Esophagus muscularis mucosa (tissue), 4 donors: ENCODE measurements around the gene XPA. TPM values are rescaled to one million over a fixed set of nuclear protein-coding genes. Genes with fewer than 3 reads are reported as not detected.

ENCODE experiments used
- DNase-seq: peaks from one replicate; pipeline ENCODE4 v3.0.0-alpha.2; 2017; ENCODE audit errors: extremely low spot score
- H3K27ac ChIP-seq, 4 donors: fragments of 200-600 bp; sonication (generic); replicated peaks in 1 of 4; 1 replicate in 3 of 4; 2 replicates in 1 of 4; pipeline ENCODE4 v1.5.1; 2016 to 2019; ENCODE audit warnings: mild to moderate bottlenecking in 1 of 4
- H3K27me3 ChIP-seq, 4 donors: fragments of 200-600 bp; sonication (generic); one replicate each; pipeline versions ENCODE4 v1.5.1 to v1.6.0; 2016 to 2019
- H3K36me3 ChIP-seq, 4 donors: fragments of 200-600 bp; sonication (generic); one replicate each; pipeline ENCODE4 v1.5.1; 2016 to 2019
- H3K4me1 ChIP-seq, 4 donors: fragments of 200-600 bp; sonication (generic); one replicate each; pipeline ENCODE4 v1.5.1; 2016 to 2019
- H3K4me3 ChIP-seq, 4 donors: fragments of 200-600 bp; sonication (generic); 1 replicate in 2 of 4; 2 replicates in 2 of 4; pipeline ENCODE4 v1.5.1; 2016 to 2019; ENCODE audit warnings: mild to moderate bottlenecking in 4 of 4, moderate library complexity in 1 of 4
- H3K9me3 ChIP-seq, 4 donors: fragments of 200-600 bp; sonication (generic); 1 replicate in 3 of 4; 2 replicates in 1 of 4; pipeline ENCODE4 v1.5.1; 2016 to 2019
- EP300 ChIP-seq: sonication (generic); formaldehyde crosslinking; IDR thresholded peaks from one replicate; pipeline ENCODE4 v1.6.1; 2017; ENCODE audit warnings: antibody characterized with exemption
- POLR2A ChIP-seq: fragments of 450-650 bp; IDR thresholded peaks from one replicate; pipeline ENCODE4 v1.6.1; 2017; ENCODE audit warnings: antibody characterized with exemption, moderate library complexity, mild to moderate bottlenecking, low read depth
- POLR2AphosphoS5 ChIP-seq, 2 donors: sonication (generic); formaldehyde crosslinking; IDR thresholded peaks; one replicate each; pipeline ENCODE4 v1.6.1; 2017; ENCODE audit warnings: antibody characterized with exemption in 2 of 2
- WGBS: methylation state at CpG from one replicate; pipeline ENCODE4 v1.1.5; 2018; 5-methylcytosine and 5-hydroxymethylcytosine counted together
- intact Hi-C: fragments of 100-400 bp; cut with DNase I; formaldehyde crosslinking; loops from one replicate; pipeline ENCODE4 v1.15.1; 2023
- total RNA-seq, 4 donors: library from RNA; depleted of rRNA; stranded (reverse); fragments of >200 nt; gene quantifications; one replicate each; pipeline versions ENCODE4 v1.1.0 to v1.2.1, GENCODE V29; 2016
- TF ChIP-seq, protein P1 (sequence below), 3 experiments: fragments of 200-600 bp in 2 of 3; fragments of 450-650 bp in 1 of 3; sonication (generic) in 2 of 3; IDR thresholded peaks; one replicate each; pipeline ENCODE4 v1.5.1; 2017 to 2019; ENCODE audit warnings: antibody characterized with exemption in 3 of 3, mild to moderate bottlenecking in 2 of 3, moderate library complexity in 1 of 3

XPA gene
- total RNA-seq, 4 donors from 2014 or later, result 21.2 to 27.1 (median 22.9) TPM

DNA sequence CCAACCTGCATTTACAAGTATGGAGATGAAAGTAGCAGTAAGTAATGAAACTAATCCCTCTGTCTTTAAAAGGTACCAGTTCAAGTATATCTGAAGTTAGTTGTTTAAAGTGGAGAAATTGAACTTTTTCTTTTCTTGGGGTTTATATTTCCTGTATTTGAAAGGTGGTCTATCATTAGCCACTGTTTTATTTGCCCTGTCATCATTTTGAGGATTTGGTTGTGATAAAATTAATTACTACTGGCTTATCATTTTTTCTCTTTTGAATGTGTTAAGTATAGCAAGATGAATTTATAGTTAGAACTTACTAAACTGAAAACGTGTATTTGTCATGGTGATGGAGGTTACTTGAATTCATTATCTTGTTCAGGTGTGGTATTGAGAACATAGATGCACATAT lies 38.4 kb downstream of the XPA start:
- intact Hi-C loops, result no loop called here
- TF ChIP-seq POLR2AphosphoS5 (IDR thresholded peaks at IDR 0.05) (no peak), EP300 (no peak), POLR2A (no peak)
- TF ChIP-seq, protein P1, sequence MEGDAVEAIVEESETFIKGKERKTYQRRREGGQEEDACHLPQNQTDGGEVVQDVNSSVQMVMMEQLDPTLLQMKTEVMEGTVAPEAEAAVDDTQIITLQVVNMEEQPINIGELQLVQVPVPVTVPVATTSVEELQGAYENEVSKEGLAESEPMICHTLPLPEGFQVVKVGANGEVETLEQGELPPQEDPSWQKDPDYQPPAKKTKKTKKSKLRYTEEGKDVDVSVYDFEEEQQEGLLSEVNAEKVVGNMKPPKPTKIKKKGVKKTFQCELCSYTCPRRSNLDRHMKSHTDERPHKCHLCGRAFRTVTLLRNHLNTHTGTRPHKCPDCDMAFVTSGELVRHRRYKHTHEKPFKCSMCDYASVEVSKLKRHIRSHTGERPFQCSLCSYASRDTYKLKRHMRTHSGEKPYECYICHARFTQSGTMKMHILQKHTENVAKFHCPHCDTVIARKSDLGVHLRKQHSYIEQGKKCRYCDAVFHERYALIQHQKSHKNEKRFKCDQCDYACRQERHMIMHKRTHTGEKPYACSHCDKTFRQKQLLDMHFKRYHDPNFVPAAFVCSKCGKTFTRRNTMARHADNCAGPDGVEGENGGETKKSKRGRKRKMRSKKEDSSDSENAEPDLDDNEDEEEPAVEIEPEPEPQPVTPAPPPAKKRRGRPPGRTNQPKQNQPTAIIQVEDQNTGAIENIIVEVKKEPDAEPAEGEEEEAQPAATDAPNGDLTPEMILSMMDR (IDR thresholded peaks at IDR 0.05), result no peak
- H3K36me3 ChIP-seq, result peaks cover 51 to 99% (median 81%) of the 10 kb centered on the region in 4 donors
- H3K4me3 ChIP-seq, result no peak overlapping the region
- no peak overlapping the region for H3K27ac ChIP-seq
- H3K4me1 ChIP-seq, result no peaks in the 10 kb centered on the region
- DNase-seq, result no peak
- 85% methylated on average over 1 of the region's 1 CpG for WGBS
- no peaks in the 10 kb centered on the region for H3K27me3 ChIP-seq
- H3K9me3 ChIP-seq, result no peaks in the 10 kb centered on the region

DNA sequence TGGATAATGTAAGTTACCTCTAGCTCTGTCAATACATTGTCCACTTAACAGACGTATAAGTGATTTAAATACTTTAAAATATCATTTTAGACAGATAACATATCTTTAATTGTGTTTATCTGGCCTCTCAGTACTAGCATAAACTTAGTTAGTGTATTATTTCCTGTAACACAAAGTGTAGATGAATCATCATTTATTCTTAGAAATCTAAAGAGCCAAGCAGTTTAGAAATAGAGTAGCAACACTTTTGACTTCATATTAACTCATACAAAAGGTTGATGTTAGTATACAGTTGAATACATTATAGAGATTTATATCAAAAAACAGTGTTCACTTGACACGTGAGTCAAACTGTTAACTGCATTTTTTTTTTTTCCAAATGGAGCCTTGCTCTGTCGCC lies 45.5 kb downstream of the XPA start:
- Histone ChIP-seq H3K36me3 (peaks cover 62 to 92% (median 75%) of the 10 kb centered on the region in 4 donors), H3K9me3 (no peaks in the 10 kb centered on the region), H3K27ac (no peak overlapping the region), H3K4me1 (no peaks in the 10 kb centered on the region), H3K4me3 (no peak overlapping the region), H3K27me3 (no peaks in the 10 kb centered on the region)
- no peak for DNase-seq
- TF ChIP-seq POLR2A (no peak), POLR2AphosphoS5 (IDR thresholded peaks at IDR 0.05) (no peak), EP300 (no peak)
- TF ChIP-seq, protein P1 (IDR thresholded peaks at IDR 0.05), result no peak
- 84% methylated on average over 3 of the region's 3 CpGs for WGBS
- intact Hi-C loops, result no loop called here

DNA sequence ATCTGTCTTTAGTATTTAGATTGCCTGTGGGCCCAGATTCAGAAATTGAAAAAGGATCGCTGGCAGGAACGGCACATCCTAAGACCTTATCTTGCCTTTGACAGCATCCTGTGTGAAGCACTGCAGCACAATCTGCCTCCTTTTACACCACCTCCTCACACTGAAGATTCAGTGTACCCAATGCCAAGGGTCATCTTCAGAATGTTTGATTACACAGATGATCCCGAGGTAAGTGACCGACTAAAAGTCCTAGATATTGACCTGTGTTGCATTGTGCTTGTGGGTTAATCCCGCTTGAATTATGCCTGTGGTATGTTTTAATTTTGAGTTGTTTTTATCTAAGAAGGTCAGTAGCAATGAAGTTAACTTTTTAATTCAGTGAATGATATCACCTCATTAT lies 49.1 kb downstream of the XPA start:
- no peak for DNase-seq
- H3K4me3 ChIP-seq, result no peak overlapping the region
- H3K36me3 ChIP-seq, result peaks cover 33 to 91% (median 63%) of the 10 kb centered on the region in 4 donors
- H3K9me3 ChIP-seq, result no peaks in the 10 kb centered on the region
- intact Hi-C loops, result no loop called here
- H3K4me1 ChIP-seq, result no peaks in the 10 kb centered on the region
- TF ChIP-seq POLR2AphosphoS5 (IDR thresholded peaks at IDR 0.05) (no peak), POLR2A (no peak), EP300 (no peak)
- WGBS, result 94% methylated on average over 5 of the region's 5 CpGs
- H3K27me3 ChIP-seq, result no peaks in the 10 kb centered on the region
- H3K27ac ChIP-seq, result no peak overlapping the region

DNA sequence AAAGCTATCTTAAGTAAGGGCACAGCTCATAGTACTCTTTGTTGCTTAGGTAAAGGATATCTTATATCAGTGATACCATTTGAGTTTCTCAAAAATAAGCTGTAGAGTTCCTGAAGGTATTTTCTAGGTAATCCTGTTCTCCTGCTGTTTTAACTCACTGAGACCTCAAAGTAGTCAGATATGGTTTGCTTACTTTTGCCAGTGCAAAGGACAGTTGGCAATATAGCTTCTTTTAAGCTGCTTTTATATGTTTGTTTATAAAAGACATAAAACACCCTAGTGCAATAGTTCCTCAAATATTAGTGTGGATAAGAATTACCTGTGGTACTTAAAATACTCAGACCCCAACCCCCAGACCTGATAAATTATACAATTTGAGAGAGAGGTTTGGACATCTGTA lies 51.4 kb downstream of the XPA start:
- DNase-seq, result no peak
- H3K27me3 ChIP-seq, result no peaks in the 10 kb centered on the region
- no peak overlapping the region for H3K27ac ChIP-seq
- H3K36me3 ChIP-seq, result peaks cover 22 to 93% (median 56%) of the 10 kb centered on the region in 4 donors
- H3K4me3 ChIP-seq, result no peak overlapping the region
- intact Hi-C loops, result no loop called here
- no peak for TF ChIP-seq POLR2A
- no peak for TF ChIP-seq POLR2AphosphoS5 (IDR thresholded peaks at IDR 0.05)
- TF ChIP-seq EP300, result no peak
- TF ChIP-seq, protein P1 (IDR thresholded peaks at IDR 0.05), result no peak
- no peaks in the 10 kb centered on the region for H3K4me1 ChIP-seq
- no peaks in the 10 kb centered on the region for H3K9me3 ChIP-seq

DNA sequence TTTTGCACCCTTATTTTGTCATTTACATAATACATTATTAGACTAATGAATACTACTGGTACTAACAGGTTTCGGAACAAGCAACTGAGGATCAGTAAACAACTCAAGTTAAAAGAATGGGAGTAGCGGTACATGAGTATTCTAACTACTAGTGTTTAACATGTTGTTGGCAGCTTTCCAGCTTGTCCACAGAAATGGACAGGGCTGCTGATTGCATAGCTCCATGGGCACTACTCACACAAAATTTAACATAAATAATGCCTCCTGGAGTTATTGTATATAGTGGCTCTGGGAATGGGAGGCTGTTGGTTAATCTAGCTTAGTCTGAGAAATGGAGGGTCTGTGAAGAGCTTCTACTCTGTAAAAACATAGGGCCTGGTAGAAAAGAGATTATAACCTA lies 56.8 kb downstream of the XPA start:
- H3K4me3 ChIP-seq, result no peak overlapping the region
- H3K4me1 ChIP-seq, result peaks cover 27 to 40% (median 35%) of the 10 kb centered on the region in 4 donors
- peaks cover 4 to 47% (median 22%) of the 10 kb centered on the region in 4 donors for H3K36me3 ChIP-seq
- no peak for DNase-seq
- TF ChIP-seq POLR2A (no peak), EP300 (no peak)
- TF ChIP-seq, protein P1 (IDR thresholded peaks at IDR 0.05), result no peak
- no peak overlapping the region for H3K27ac ChIP-seq
- no peaks in the 10 kb centered on the region for H3K27me3 ChIP-seq
- H3K9me3 ChIP-seq, result no peaks in the 10 kb centered on the region
- intact Hi-C loops, result no loop called here
- WGBS, result 91% methylated on average over 2 of the region's 2 CpGs
